GM21825 (cell line): Measurements from ENCODE around the gene C1QTNF5.

Source experiments
- ATAC-seq: cut with Tn5 transposase; IDR thresholded peaks from one replicate; pipeline ENCODE4 v1.9.1; 2021; ENCODE audit warnings: mild to moderate bottlenecking, moderate library complexity; ENCODE audit not compliant: unreplicated experiment

C1QTNF5 gene

GRCh38 chr11:119338318-119338890 lies 2.3 kb downstream of the C1QTNF5 start:
- ATAC-seq, result no peak

GRCh38 chr11:119337581-119338317 lies 2.9 kb downstream of the C1QTNF5 start:
- ATAC-seq, result no peak

- ATAC-seq, result no peak
Observed at GRCh38 chr11:119336744-119337469, 3.8 kb downstream of the C1QTNF5 start.

- no peak for ATAC-seq
Observed at GRCh38 chr11:119335655-119336543, 4.8 kb downstream of the C1QTNF5 start.

GRCh38 chr11:119335091-119335654 lies 5.5 kb downstream of the C1QTNF5 start:
- ATAC-seq, result no peak

GRCh38 chr11:119334174-119334930 lies 6.3 kb downstream of the C1QTNF5 start, which contains the start of gene RNF26:
TSS of gene RNF26 (plus strand) at chr11:119334527. CDS start at chr11:119335123, 596 bp downstream.
- peak; percentile 91 for ATAC-seq

GRCh38 chr11:119332111-119332765 lies 8.4 kb downstream of the C1QTNF5 start:
- no peak for ATAC-seq

- ATAC-seq, result no peak
Observed at GRCh38 chr11:119330237-119330636, 10.4 kb downstream of the C1QTNF5 start.

- no peak for ATAC-seq
Observed at GRCh38 chr11:119329320-119329719, 11.4 kb downstream of the C1QTNF5 start.

GRCh38 chr11:119324189-119324588 lies 16.5 kb downstream of the C1QTNF5 start:
- ATAC-seq, result no peak

- no peak for ATAC-seq
Observed at GRCh38 chr11:119323532-119324033, 17.1 kb downstream of the C1QTNF5 start.

GRCh38 chr11:119322921-119323531 lies 17.7 kb downstream of the C1QTNF5 start:
- no peak for ATAC-seq

- ATAC-seq, result no peak
Observed at GRCh38 chr11:119322360-119322739, 18.3 kb downstream of the C1QTNF5 start.

- peak; percentile 48 for ATAC-seq
Observed at GRCh38 chr11:119320776-119321524, 19.7 kb downstream of the C1QTNF5 start.

GRCh38 chr11:119320240-119320775 lies 20.4 kb downstream of the C1QTNF5 start:
- ATAC-seq, result no peak

- no peak for ATAC-seq
Observed at GRCh38 chr11:119319700-119320239, 20.9 kb downstream of the C1QTNF5 start.

GRCh38 chr11:119319136-119319699 lies 21.5 kb downstream of the C1QTNF5 start:
- ATAC-seq, result no peak
